Right cardiac atrium (tissue), 5 donors: ENCODE data around the gene ZSWIM3. TPM values are rescaled to one million over a fixed set of nuclear protein-coding genes. Genes with fewer than 3 reads are reported as not detected.

Experiments
- ATAC-seq, 2 donors: fragments of 200-7000 bp; cut with Tn5 transposase; one replicate each; pipeline versions ENCODE4 v1.8.0 to v1.9.1; 2020; ENCODE audit warnings: moderate library complexity in 2 of 2, mild to moderate bottlenecking in 1 of 2
- DNase-seq, 3 donors: peaks; one replicate each; pipeline ENCODE4 v3.0.0-alpha.2; 2020
- H3K27ac ChIP-seq: one replicate; pipeline ENCODE4 v1.5.1; 2013; ENCODE audit warnings: mild to moderate bottlenecking, low read length, control low read depth, moderate library complexity
- H3K27me3 ChIP-seq: one replicate; pipeline ENCODE4 v1.6.1; 2013; ENCODE audit not compliant: control insufficient read depth, insufficient read depth
- H3K4me1 ChIP-seq: one replicate; pipeline ENCODE4 v1.6.1; 2013; ENCODE audit warnings: low read length; ENCODE audit not compliant: control insufficient read depth, insufficient read depth
- H3K4me3 ChIP-seq: one replicate; pipeline ENCODE4 v1.5.1; 2013; ENCODE audit warnings: low read length, control low read depth
- H3K9me3 ChIP-seq: one replicate; pipeline ENCODE4 v1.6.1; 2013; ENCODE audit warnings: low read length; ENCODE audit not compliant: control insufficient read depth
- WGBS: extraction: QIAGEN DNeasy Blood & Tissue Kit; methylation state at CpG from one replicate; pipeline ENCODE4 v1.1.7; 2013; 5-methylcytosine and 5-hydroxymethylcytosine counted together
- intact Hi-C, 4 donors: fragments of 100-400 bp; cut with DNase I; formaldehyde crosslinking; loops; one replicate each; pipeline versions ENCODE4 v1.11.0 to v1.14.0; 2022 to 2023
- polyA plus RNA-seq: library from polyadenylated mRNA; stranded (reverse); fragments of 200-250 nt; gene quantifications from one replicate; pipeline ENCODE4 v1.2.3, GENCODE V29; 2013
- total RNA-seq, 4 donors: library from RNA; stranded (reverse); fragmentation: NEBNext Ultra II Directional; extraction: Animal tissue kit (Norgen Biotek cat#: 25700); gene quantifications; one replicate each; pipeline ENCODE4 v1.2.1, GENCODE V29; 2021
- donor health status: healthy with polysubstance abuse.
- donor health status: DM: no; HTN: yes; CAD: no.
- donor health status: DM: no; HTN: no; CAD: no.
- donor health status: DM: no; HTN: yes; CAD: no; lungs with severe emphysema.
- donor health status: DM: yes; HTN: yes; CAD: no.

The ZSWIM3 gene
- total and polyA plus RNA-seq, 5 donors = 1.7 to 3.3 (median 2.3) TPM

GRCh38 chr20:45833030-45833882, 24.2 kb upstream of the ZSWIM3 start, which contains the start of gene SNX21:
Gene SNX21, plus strand, starts transcription at chr20:45833799. Its CDS starts 121 bp downstream, at chr20:45833920.
- WGBS = 4% methylated on average over 35 of the region's 35 CpGs
- ATAC-seq = peak; percentile 93 to 94
- intact Hi-C loops = loop anchor here in 1 of 4 donors (10.0 kb wide), 1 partner anchor 102 kb away; the partner anchor contains the start of gene PCIF1

DNA sequence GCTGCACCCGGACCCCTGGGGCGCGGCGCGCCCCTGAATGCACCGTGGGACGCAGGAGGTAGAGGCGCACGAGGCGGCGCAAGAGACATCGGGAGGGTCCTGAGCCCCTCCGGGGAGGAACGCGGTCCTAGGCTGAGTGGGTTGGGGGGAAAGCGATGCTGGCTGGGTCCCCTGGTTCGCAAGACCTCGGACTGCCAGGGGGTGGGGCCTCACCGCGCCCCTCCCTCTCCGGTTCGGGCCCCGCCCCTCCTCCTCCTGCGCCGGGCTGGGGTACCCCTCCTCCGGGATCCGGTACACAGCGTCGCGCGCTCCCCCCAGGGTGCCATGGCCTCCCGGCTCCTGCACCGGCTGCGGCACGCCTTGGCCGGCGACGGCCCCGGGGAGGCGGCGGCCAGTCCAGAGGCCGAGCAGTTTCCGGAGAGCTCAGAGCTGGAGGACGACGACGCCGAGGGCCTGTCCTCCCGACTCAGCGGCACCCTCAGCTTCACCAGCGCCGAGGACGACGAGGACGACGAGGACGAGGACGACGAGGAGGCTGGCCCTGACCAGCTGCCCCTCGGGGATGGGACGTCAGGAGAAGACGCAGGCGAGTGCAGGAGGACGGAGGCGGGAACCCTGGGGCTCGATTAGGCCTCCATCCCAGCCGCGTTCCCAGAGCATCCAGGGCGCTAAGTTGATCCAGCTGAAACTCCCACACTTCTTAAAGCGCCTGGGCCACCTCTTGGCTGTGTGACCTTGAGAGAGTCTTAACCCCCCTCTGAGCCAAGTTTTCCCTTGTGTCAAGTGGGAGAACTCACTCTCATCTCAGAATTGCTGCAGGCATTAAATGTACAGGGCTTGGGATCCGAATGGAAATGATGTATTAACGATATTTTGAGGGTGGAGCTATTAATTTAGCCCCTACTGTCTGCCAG, 23.3 kb upstream of the ZSWIM3 start:
- Histone ChIP-seq H3K27me3 (no peaks in the 10 kb centered on the region), H3K4me3 (peak overlapping the region; percentile 50), H3K4me1 (peaks cover 4% of the 10 kb centered on the region), H3K27ac (peak overlapping the region; percentile 85), H3K9me3 (no peaks in the 10 kb centered on the region)
- WGBS = 2% methylated on average over 71 of the region's 71 CpGs
- peak; percentile 88 to 89 for ATAC-seq
- intact Hi-C loops = loop anchor here in 1 of 4 donors (10.0 kb wide), 1 partner anchor 101 kb away; the partner anchor contains the start of gene PCIF1
- DNase-seq = peak; percentile 80 to 94 (median 92)

More at GRCh38 chr20:45833030-45833882, 24.2 kb upstream of the ZSWIM3 start, which contains the start of gene SNX21:
- Histone ChIP-seq H3K4me1 (peaks cover 7% of the 10 kb centered on the region), H3K27me3 (no peaks in the 10 kb centered on the region), H3K4me3 (peak within 1 kb of the TSS; percentile 50), H3K9me3 (no peaks in the 10 kb centered on the region), H3K27ac (peak within 1 kb of the TSS; percentile 85)
- DNase-seq = peak; percentile 94 to 96 (median 96)

GRCh38 chr20:45834797-45835161, 22.6 kb upstream of the ZSWIM3 start:
- H3K4me3 ChIP-seq = peak overlapping the region; percentile 50
- intact Hi-C loops = loop anchor here in 1 of 4 donors (10.0 kb wide), 1 partner anchor 100 kb away; the partner anchor contains the start of gene PCIF1
- no peaks in the 10 kb centered on the region for H3K9me3 ChIP-seq
- ATAC-seq (no peak), DNase-seq (peak; percentile 36 to 72 (median 61))
- peak overlapping the region; percentile 85 for H3K27ac ChIP-seq
- no peaks in the 10 kb centered on the region for H3K27me3 ChIP-seq
- WGBS = 51% methylated on average over 14 of the region's 14 CpGs
- peaks cover 4% of the 10 kb centered on the region for H3K4me1 ChIP-seq

DNA sequence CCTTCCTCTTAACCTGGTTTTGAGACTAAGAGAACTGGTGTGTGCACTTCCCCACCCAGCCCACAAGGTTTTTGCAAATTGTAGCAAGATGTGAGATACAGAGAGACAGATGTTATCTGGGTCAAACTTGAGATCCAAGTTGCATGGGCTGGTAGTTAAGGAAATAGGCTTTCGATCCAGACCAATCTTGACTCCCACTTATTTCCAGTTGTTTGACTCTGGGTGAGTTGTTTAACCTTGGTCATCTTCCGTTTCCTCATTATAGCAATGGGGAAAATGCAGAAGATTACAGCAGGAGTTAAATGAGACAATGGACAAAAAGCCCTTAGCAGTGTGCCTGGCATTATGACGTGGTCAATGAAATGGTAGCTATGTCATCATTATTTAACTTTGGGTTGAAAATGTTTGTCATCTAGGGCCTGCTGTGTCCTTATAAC, 22.1 kb upstream of the ZSWIM3 start:
- H3K4me1 ChIP-seq = peaks cover 4% of the 10 kb centered on the region
- H3K27me3 ChIP-seq = no peaks in the 10 kb centered on the region
- intact Hi-C loops = loop anchor here in 1 of 4 donors (10.0 kb wide), 1 partner anchor 99 kb away; the partner anchor contains the start of gene PCIF1

DNA sequence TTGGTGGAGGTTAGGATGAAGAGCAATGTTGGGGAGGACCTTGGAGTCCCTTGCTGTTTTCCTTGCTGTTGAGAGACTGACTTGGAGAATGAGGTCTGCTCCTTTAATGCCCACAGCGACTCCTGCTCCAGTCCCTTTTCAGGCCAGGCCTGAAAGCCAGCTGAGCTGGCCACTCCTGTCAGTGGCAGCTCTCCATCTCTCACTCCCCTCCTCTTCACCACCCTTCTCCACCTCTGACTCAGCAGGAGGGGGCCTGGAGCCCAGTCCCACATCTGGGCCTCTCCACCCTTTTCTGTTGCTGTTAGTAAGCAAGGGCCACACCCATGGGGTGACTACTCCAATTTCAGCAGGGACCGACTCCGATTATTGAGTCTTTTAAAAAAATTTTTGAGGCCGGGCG, 21.6 kb upstream of the ZSWIM3 start:
- Histone ChIP-seq H3K27ac (peak overlapping the region; percentile 85), H3K4me1 (peaks cover 4% of the 10 kb centered on the region), H3K4me3 (peak overlapping the region; percentile 50), H3K9me3 (no peaks in the 10 kb centered on the region), H3K27me3 (no peaks in the 10 kb centered on the region)
- DNase-seq = peak; percentile 83 to 87 (median 85)
- intact Hi-C loops = loop anchor here in 1 of 4 donors (10.0 kb wide), 1 partner anchor 99 kb away; the partner anchor contains the start of gene PCIF1
- ATAC-seq = peak; percentile 38 to 48
- 74% methylated on average over 5 of the region's 5 CpGs for WGBS

More for the DNA sequence above, 22.1 kb upstream of the ZSWIM3 start:
- H3K4me3 ChIP-seq = peak overlapping the region; percentile 50
- ATAC-seq (no peak), DNase-seq (no peak)
- 44% methylated on average over 3 of the region's 3 CpGs for WGBS
- H3K9me3 ChIP-seq = no peaks in the 10 kb centered on the region
- H3K27ac ChIP-seq = peak overlapping the region; percentile 85

DNA sequence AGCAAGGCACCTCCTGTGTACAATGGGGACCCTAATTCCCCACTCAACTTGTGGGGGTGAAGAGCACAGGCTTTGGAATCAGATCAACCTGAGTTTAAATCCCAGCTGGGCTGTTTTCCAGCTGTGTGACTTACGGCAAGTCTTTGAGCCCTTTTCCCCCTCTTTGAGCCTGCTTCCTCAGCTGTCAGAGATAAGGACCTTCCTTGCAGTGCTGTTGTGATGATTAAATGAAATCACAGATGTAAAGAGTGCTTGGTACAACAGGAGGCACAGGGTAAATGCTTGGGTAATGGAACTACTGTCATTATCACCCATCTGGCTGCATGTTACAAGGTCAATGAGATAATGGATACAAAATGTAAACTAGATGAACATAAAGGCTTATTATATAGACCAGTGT, 20.6 kb upstream of the ZSWIM3 start:
- Histone ChIP-seq H3K27me3 (no peaks in the 10 kb centered on the region), H3K4me1 (peaks cover 4% of the 10 kb centered on the region), H3K4me3 (no peak overlapping the region), H3K27ac (peak overlapping the region; percentile 44), H3K9me3 (no peaks in the 10 kb centered on the region)
- ATAC-seq = no peak
- intact Hi-C loops = loop anchor here in 1 of 4 donors (10.0 kb wide), 1 partner anchor 98 kb away; the partner anchor contains the start of gene PCIF1
- no peak for DNase-seq
- WGBS = 14% methylated on average over 1 of the region's 1 CpG

DNA sequence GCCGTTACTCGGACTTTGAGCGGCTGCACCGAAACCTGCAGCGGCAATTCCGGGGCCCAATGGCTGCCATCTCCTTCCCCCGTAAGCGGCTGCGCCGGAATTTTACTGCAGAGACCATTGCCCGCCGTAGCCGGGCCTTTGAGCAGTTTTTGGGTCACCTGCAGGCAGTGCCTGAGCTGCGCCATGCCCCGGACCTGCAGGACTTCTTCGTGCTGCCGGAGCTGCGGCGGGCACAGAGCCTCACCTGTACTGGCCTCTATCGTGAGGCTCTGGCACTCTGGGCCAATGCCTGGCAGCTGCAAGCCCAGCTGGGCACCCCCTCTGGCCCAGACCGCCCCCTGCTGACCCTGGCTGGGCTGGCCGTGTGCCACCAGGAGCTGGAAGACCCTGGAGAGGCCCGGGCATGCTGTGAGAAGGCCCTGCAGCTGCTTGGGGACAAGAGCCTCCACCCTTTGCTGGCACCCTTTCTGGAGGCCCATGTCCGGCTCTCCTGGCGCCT, 16.7 kb upstream of the ZSWIM3 start:
- no peaks in the 10 kb centered on the region for H3K9me3 ChIP-seq
- intact Hi-C loops = no loop called here
- H3K4me1 ChIP-seq = peaks cover 4% of the 10 kb centered on the region
- DNase-seq (peak in 2 of 3 donors; percentile 26 to 61), ATAC-seq (peak in 1 of 2 donors; percentile 3)
- H3K27ac ChIP-seq = no peak overlapping the region
- H3K27me3 ChIP-seq = no peaks in the 10 kb centered on the region
- WGBS = 88% methylated on average over 25 of the region's 25 CpGs
- no peak overlapping the region for H3K4me3 ChIP-seq

DNA sequence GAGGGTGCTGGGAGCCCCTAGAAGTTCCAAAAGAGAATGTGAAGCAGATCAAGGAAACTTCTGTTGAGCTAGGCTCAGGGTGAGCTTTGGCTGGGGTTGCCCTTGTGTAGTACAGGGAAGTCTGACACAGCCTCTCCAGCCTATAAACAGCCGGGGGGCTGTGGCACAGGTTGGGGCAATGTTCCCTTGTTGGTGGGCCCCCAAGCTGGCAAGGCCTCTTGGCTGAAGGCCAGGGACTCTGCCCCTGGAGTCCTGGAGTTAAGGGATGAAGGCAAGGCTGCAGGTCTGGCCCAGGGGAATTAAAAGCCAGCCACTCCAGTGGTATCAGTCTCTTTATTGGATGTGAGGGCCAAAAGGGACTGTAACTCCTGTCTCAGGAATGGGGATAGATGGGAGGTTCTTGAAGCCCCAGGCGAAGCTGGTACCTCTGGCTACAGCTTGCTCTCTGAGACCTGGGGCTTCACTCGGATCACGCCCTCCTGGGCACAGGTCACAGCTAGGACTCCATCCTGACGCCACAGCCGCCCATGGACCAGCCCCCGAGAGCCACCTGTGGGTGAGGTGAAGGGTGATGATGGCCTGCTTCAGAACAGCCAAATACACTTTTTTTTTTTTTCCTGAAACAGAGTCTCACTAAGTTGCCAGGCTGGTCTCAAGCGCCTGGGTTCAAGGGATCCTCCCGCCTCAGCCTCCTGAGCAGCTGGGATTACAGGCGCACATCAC, 15.8 kb upstream of the ZSWIM3 start:
- 88% methylated on average over 10 of the region's 10 CpGs for WGBS
- Histone ChIP-seq H3K27me3 (no peaks in the 10 kb centered on the region), H3K27ac (no peak overlapping the region), H3K4me1 (peaks cover 4% of the 10 kb centered on the region), H3K4me3 (no peak overlapping the region), H3K9me3 (no peaks in the 10 kb centered on the region)
- intact Hi-C loops = no loop called here
- DNase-seq (peak in 1 of 3 donors; percentile 56), ATAC-seq (peak; percentile 27 to 28)

GRCh38 chr20:45842169-45842812, 15.1 kb upstream of the ZSWIM3 start:
- 32% methylated on average over 5 of the region's 5 CpGs for WGBS
- no peaks in the 10 kb centered on the region for H3K9me3 ChIP-seq

More at GRCh38 chr20:45842169-45842812, 15.1 kb upstream of the ZSWIM3 start:
- peaks cover 4% of the 10 kb centered on the region for H3K4me1 ChIP-seq
- peak overlapping the region; percentile 43 for H3K27ac ChIP-seq
- H3K27me3 ChIP-seq = no peaks in the 10 kb centered on the region
- ATAC-seq = peak; percentile 24 to 27
- peak in 1 of 3 donors; percentile 29 for DNase-seq
- intact Hi-C loops = no loop called here
- no peak overlapping the region for H3K4me3 ChIP-seq
